ENCODE results near the gene UBP1. TPM values are rescaled to one million over a fixed set of nuclear protein-coding genes. Genes with fewer than 3 reads are reported as not detected.
"Not testable (repeated sequence)": the region's sequence is repeated elsewhere in the genome, so short reads cannot be mapped to it uniquely, and the experiment has no call there.

UBP1 gene
- polyA plus RNA-seq, 1 of the 3 experiments (the other 2 are of a cell fraction), result 45.5 TPM

GRCh38 chr3:33447256-33447625 lies 7.0 kb upstream of the UBP1 start:
- H3K9me2 ChIP-seq; H3K9ac ChIP-seq; H3K27ac ChIP-seq (ENCODE audit: low read depth in 2 of 2, low read length in 1 of 2); H3K4me3 ChIP-seq (ENCODE audit: low read depth in 2 of 2, low read length in 1 of 2); H2AFZ ChIP-seq (ENCODE audit: low read depth); H3K9me3 ChIP-seq; H4K20me1 ChIP-seq (ENCODE audit: insufficient read depth); H3F3A ChIP-seq (replicated peaks; ENCODE audit: insufficient read depth); H3K4me1 ChIP-seq (ENCODE audit: control insufficient read depth in 1 of 2, insufficient read depth in 2 of 2, low read depth in 1 of 2, low read length in 1 of 2); POLR2A ChIA-PET; H3K4me2 ChIP-seq; H3K27me3 ChIP-seq (ENCODE audit: insufficient read depth); DNase-seq; H3K36me3 ChIP-seq (replicated peaks in 1 of 2; ENCODE audit: control insufficient read depth in 1 of 2, insufficient read depth in 2 of 2, low read length in 1 of 2); CTCF ChIA-PET; H3K79me2 ChIP-seq (ENCODE audit: insufficient read depth): not testable (repeated sequence)
- 80% methylated on average over 7 of the region's 7 CpGs for WGBS (ENCODE audit: low lambda C conversion rate)

DNA sequence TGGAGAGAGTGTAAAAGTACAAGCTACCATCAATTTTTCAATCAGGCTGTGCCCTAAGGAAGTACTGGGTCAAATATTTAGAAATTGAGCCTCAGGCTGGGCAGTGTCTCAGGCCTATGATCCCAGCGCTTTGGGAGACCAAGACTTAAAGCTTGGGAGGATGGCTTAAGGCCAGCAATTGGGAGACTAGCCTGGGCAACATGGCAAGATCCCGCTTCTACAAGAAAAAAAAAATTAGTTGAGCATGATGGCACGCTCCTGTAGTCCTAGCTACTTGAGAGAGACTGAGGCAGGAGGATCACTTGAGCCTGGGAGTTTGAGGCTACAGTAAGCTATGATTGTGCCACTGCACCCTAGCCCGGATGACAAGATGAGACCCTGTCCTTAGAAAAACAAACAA lies 2.0 kb upstream of the UBP1 start:
- ChIA-PET CTCF (interaction anchor here (1.2 to 2.6 kb wide), 2 partner anchors 69 to 345 kb away, joined by 5 to 10 read pairs; no protein-coding TSS in a partner anchor), POLR2A (interaction anchor here (1.0 kb wide), 1 partner anchor 59 kb away, joined by 3 read pairs; no protein-coding TSS in a partner anchor)
- Histone ChIP-seq H3K9ac (no peak overlapping the region), H3K36me3 (replicated peaks in 1 of 2; ENCODE audit: control insufficient read depth in 1 of 2, insufficient read depth in 2 of 2, low read length in 1 of 2) (no peaks in the 10 kb centered on the region), H3K27me3 (ENCODE audit: insufficient read depth) (no peaks in the 10 kb centered on the region), H3K79me2 (ENCODE audit: insufficient read depth) (peaks cover 26% of the 10 kb centered on the region), H4K20me1 (ENCODE audit: insufficient read depth) (peaks cover 24% of the 10 kb centered on the region), H3K4me3 (ENCODE audit: low read depth in 2 of 2, low read length in 1 of 2) (no peak overlapping the region), H3K4me1 (ENCODE audit: control insufficient read depth in 1 of 2, insufficient read depth in 2 of 2, low read depth in 1 of 2, low read length in 1 of 2) (peaks cover 8% of the 10 kb centered on the region in 2 experiments; a peak in 3 of 4 replicates), H3K4me2 (no peak overlapping the region; the same call in 1 of the 2 replicates), H3K9me3 (no peaks in the 10 kb centered on the region), H3K9me2 (no peaks in the 10 kb centered on the region), H2AFZ (ENCODE audit: low read depth) (peak overlapping the region; percentile 95; the same call in 1 of the 2 replicates), H3F3A (replicated peaks; ENCODE audit: insufficient read depth) (peaks cover 32% of the 10 kb centered on the region), H3K27ac (ENCODE audit: low read depth in 2 of 2, low read length in 1 of 2) (peak overlapping the region; percentile 99; a peak in 3 of 4 replicates)
- 98% methylated on average over 4 of the region's 4 CpGs for WGBS (ENCODE audit: low lambda C conversion rate)
- TF ChIP-seq, protein P1, sequence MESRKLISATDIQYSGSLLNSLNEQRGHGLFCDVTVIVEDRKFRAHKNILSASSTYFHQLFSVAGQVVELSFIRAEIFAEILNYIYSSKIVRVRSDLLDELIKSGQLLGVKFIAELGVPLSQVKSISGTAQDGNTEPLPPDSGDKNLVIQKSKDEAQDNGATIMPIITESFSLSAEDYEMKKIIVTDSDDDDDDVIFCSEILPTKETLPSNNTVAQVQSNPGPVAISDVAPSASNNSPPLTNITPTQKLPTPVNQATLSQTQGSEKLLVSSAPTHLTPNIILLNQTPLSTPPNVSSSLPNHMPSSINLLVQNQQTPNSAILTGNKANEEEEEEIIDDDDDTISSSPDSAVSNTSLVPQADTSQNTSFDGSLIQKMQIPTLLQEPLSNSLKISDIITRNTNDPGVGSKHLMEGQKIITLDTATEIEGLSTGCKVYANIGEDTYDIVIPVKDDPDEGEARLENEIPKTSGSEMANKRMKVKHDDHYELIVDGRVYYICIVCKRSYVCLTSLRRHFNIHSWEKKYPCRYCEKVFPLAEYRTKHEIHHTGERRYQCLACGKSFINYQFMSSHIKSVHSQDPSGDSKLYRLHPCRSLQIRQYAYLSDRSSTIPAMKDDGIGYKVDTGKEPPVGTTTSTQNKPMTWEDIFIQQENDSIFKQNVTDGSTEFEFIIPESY (IDR thresholded peaks at IDR 0.05; ENCODE audit: borderline replicate concordance, low read depth), result no peak
- TF ChIP-seq NRF1 (IDR thresholded peaks at IDR 0.05; ENCODE audit: low read depth, low read length) (no peak), TEAD4 (IDR thresholded peaks at IDR 0.05; ENCODE audit: borderline replicate concordance, insufficient read depth) (no peak), TAF1 (IDR thresholded peaks at IDR 0.05; ENCODE audit: borderline replicate concordance, low read depth, low read length) (no peak), USF1 (IDR thresholded peaks at IDR 0.05; ENCODE audit: borderline replicate concordance, low read depth) (no peak), FOXJ3 (CRISPR knock-in tag; IDR thresholded peaks at IDR 0.05) (no peak), FOSL2 (IDR thresholded peaks at IDR 0.05; ENCODE audit: borderline replicate concordance, low read depth) (no peak), GATA2 (CRISPR knock-in tag; IDR thresholded peaks at IDR 0.05) (no peak), CTCF (IDR thresholded peaks at IDR 0.05) (no peak), CHD2 (IDR thresholded peaks at IDR 0.05; ENCODE audit: low read length, partially characterized antibody) (no peak), JUND (IDR thresholded peaks at IDR 0.05) (no peak), RCOR1 (IDR thresholded peaks at IDR 0.05; ENCODE audit: low read length) (no peak), SIN3A (IDR thresholded peaks at IDR 0.05; ENCODE audit: borderline replicate concordance, low read depth, low read length) (no peak), MAX (IDR thresholded peaks at IDR 0.05; ENCODE audit: low read depth) (no peak)
- TF ChIP-seq, protein P2, sequence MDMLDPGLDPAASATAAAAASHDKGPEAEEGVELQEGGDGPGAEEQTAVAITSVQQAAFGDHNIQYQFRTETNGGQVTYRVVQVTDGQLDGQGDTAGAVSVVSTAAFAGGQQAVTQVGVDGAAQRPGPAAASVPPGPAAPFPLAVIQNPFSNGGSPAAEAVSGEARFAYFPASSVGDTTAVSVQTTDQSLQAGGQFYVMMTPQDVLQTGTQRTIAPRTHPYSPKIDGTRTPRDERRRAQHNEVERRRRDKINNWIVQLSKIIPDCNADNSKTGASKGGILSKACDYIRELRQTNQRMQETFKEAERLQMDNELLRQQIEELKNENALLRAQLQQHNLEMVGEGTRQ (IDR thresholded peaks at IDR 0.05; ENCODE audit: borderline replicate concordance, low read depth, low read length), result no peak
- TF ChIP-seq, protein P3, sequence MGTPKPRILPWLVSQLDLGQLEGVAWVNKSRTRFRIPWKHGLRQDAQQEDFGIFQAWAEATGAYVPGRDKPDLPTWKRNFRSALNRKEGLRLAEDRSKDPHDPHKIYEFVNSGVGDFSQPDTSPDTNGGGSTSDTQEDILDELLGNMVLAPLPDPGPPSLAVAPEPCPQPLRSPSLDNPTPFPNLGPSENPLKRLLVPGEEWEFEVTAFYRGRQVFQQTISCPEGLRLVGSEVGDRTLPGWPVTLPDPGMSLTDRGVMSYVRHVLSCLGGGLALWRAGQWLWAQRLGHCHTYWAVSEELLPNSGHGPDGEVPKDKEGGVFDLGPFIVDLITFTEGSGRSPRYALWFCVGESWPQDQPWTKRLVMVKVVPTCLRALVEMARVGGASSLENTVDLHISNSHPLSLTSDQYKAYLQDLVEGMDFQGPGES (IDR thresholded peaks at IDR 0.05; ENCODE audit: low read depth, low read length), result no peak
- DNase-seq, result no peak
